CD4-positive, alpha-beta T cell treated with Interleukin-21 for 1 hour (primary cell): ENCODE results near the gene CACNA1C.

Experiments used
- DNase-seq: peaks from one replicate; pipeline ENCODE4 v3.0.0-alpha.2; 2020

Gene CACNA1C

GRCh38 chr12:2687058-2687457 lies 634.3 kb downstream of the CACNA1C start:
- DNase-seq, result no peak

GRCh38 chr12:2687726-2688125 lies 634.9 kb downstream of the CACNA1C start:
- DNase-seq, result no peak

- no peak for DNase-seq
These were observed 635.7 kb downstream of the CACNA1C start for GRCh38 chr12:2688381-2688931.

GRCh38 chr12:2689393-2689792 lies 636.6 kb downstream of the CACNA1C start:
- DNase-seq, result no peak

- DNase-seq, result no peak
These were observed 637.1 kb downstream of the CACNA1C start for GRCh38 chr12:2689879-2690278.

GRCh38 chr12:2690348-2691005 lies 637.7 kb downstream of the CACNA1C start:
- no peak for DNase-seq

- DNase-seq, result peak; percentile 76
These were observed 638.2 kb downstream of the CACNA1C start for GRCh38 chr12:2691006-2691344.

GRCh38 chr12:2691345-2692071 lies 638.7 kb downstream of the CACNA1C start:
- DNase-seq, result peak; percentile 67

GRCh38 chr12:2692080-2692479 lies 639.3 kb downstream of the CACNA1C start:
- peak; percentile 45 for DNase-seq

- DNase-seq, result peak; percentile 10
These were observed 640.6 kb downstream of the CACNA1C start for GRCh38 chr12:2693244-2693860.

GRCh38 chr12:2693980-2694610 lies 641.3 kb downstream of the CACNA1C start:
- DNase-seq, result no peak

GRCh38 chr12:2696136-2696535 lies 643.3 kb downstream of the CACNA1C start:
- no peak for DNase-seq

- no peak for DNase-seq
These were observed 644.4 kb downstream of the CACNA1C start for GRCh38 chr12:2697057-2697800.

GRCh38 chr12:2698566-2698965 lies 645.8 kb downstream of the CACNA1C start:
- no peak for DNase-seq

GRCh38 chr12:2710701-2711100 lies 657.9 kb downstream of the CACNA1C start:
- no peak for DNase-seq

GRCh38 chr12:2719392-2719791 lies 666.6 kb downstream of the CACNA1C start:
- no peak for DNase-seq

- no peak for DNase-seq
These were observed 670.0 kb downstream of the CACNA1C start for GRCh38 chr12:2722806-2723205.

GRCh38 chr12:2732290-2732689 lies 679.5 kb downstream of the CACNA1C start:
- DNase-seq, result no peak

GRCh38 chr12:2733493-2734355 lies 680.9 kb downstream of the CACNA1C start:
- no peak for DNase-seq

- DNase-seq, result no peak
These were observed 682.6 kb downstream of the CACNA1C start for GRCh38 chr12:2735432-2735831.

GRCh38 chr12:2737656-2738241 lies 685.0 kb downstream of the CACNA1C start:
- no peak for DNase-seq
